Endodermal cell (in vitro differentiated cells): ENCODE results near the gene ANKRD24. TPM values are rescaled to one million over a fixed set of nuclear protein-coding genes. Genes with fewer than 3 reads are reported as not detected.
A peak's percentile ranks its signal among the peaks of the same experiment; 100 is the strongest.

Experiments
- DNase-seq: peaks from one replicate; pipeline ENCODE4 v3.0.0-alpha.2; 2017
- H3K27ac ChIP-seq: 2 replicates; pipeline ENCODE4 v1.5.1; 2013; ENCODE audit warnings: mild to moderate bottlenecking, low read depth, low read length, moderate library complexity
- H3K27me3 ChIP-seq: 2 replicates; pipeline ENCODE4 v1.6.1; 2013; ENCODE audit warnings: mild to moderate bottlenecking, low read length, moderate library complexity; ENCODE audit not compliant: insufficient read depth, control insufficient read depth, poor library complexity, severe bottlenecking
- H3K36me3 ChIP-seq: 2 replicates; pipeline ENCODE4 v1.7.0; 2013; ENCODE audit warnings: mild to moderate bottlenecking, low read length, moderate library complexity; ENCODE audit not compliant: control insufficient read depth, insufficient read depth
- H3K4me1 ChIP-seq: one replicate; pipeline ENCODE4 v1.7.0; 2013; ENCODE audit warnings: low read length; ENCODE audit not compliant: control insufficient read depth, insufficient read depth
- H3K4me3 ChIP-seq: 2 replicates; pipeline ENCODE4 v1.5.1; 2013; ENCODE audit warnings: mild to moderate bottlenecking, low read length, moderate library complexity
- H3K9ac ChIP-seq: 2 replicates; pipeline ENCODE4 v1.6.1; 2013; ENCODE audit warnings: mild to moderate bottlenecking, low read length, moderate library complexity; ENCODE audit not compliant: poor library complexity, severe bottlenecking; ENCODE audit errors: extremely low read depth
- H3K9me3 ChIP-seq: 2 replicates; pipeline ENCODE4 v1.6.1; 2013; ENCODE audit warnings: mild to moderate bottlenecking, low read length, moderate library complexity; ENCODE audit not compliant: control insufficient read depth
- H3K27ac Mint-ChIP-seq: 2 replicates; pipeline ENCODE4 v1.8.0; 2020; ENCODE audit warnings: mixed read lengths
- H3K27me3 Mint-ChIP-seq: 2 replicates; pipeline ENCODE4 v1.8.0; 2021; ENCODE audit warnings: mild to moderate bottlenecking, mixed read lengths; ENCODE audit not compliant: insufficient read depth
- H3K36me3 Mint-ChIP-seq: 2 replicates; pipeline ENCODE4 v1.8.0; 2020; ENCODE audit warnings: low read depth, mixed read lengths
- H3K4me1 Mint-ChIP-seq: 2 replicates; pipeline ENCODE4 v1.8.0; 2020; ENCODE audit warnings: mixed read lengths
- H3K4me3 Mint-ChIP-seq: 2 replicates; pipeline ENCODE4 v1.8.0; 2020; ENCODE audit warnings: mild to moderate bottlenecking, moderate library complexity, mixed read lengths
- H3K9me3 Mint-ChIP-seq: 2 replicates; pipeline ENCODE4 v1.8.0; 2020; ENCODE audit warnings: mild to moderate bottlenecking, mixed read lengths
- WGBS, 2 experiments: methylation state at CpG; one replicate each; pipeline versions ENCODE4 v1.1.5 to v1.1.7; 2013; ENCODE audit warnings: missing lambda C conversion rate in 2 of 2, mixed read lengths in 1 of 2; ENCODE audit not compliant: insufficient coverage in 1 of 2, insufficient read length in 1 of 2; 5-methylcytosine and 5-hydroxymethylcytosine counted together
- total RNA-seq, 2 donors: library from RNA; stranded (reverse); fragmentation: NEBNext Ultra II Directional in 1 of 2; extraction: Animal tissue kit (Norgen Biotek cat#: 25700) in 1 of 2; gene quantifications; 2 replicates in 1 of 2; 3 replicates in 1 of 2; pipeline ENCODE4 v1.2.1, GENCODE V29; 2021
- TF ChIP-seq, protein P1 (sequence below): fragments of 200-600 bp; sonication (generic); conservative IDR thresholded peaks from 2 replicates; pipeline ENCODE4 v1.5.0; 2021; ENCODE audit warnings: antibody characterized with exemption, mild to moderate bottlenecking

ANKRD24 gene
- total RNA-seq, 2 donors from 2014 or later: 0.77 to 2.0 TPM

DNA sequence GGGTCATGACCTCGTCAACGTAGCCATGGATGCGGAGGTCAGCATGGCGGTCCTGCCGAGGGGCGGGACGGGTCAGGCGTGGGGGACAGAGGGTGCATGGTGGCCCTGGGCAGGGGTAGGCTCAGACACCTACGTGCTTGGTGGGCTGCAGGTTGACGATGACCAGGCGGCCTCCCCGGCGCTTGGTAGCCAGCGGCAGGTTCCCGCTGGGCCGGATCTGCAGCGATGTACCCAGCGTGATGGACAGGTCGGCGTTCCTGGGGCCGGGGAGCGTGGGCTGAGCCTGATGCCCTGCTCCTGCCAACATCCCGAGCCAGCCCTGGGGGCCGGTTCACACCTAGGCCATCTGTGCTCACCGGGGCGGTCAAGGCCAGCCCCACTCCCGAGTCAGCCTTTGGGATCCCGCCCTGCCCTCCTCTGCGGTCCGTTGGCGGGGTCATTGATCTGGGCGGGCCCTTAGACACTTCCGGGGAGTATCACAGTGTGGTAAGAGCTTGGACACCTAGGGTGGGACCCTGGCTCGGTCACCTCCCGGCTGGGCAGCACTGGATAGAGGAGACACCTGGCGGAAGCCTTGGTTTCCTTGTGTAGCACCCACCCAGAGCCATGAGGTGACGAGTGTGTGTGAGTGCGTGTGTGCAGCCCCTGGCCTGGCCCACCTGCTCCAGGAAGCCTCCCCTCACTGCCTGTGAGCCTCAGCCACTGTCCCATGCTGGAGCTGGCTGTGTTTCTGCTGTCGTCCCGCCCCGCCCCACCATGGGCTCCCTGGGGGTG is 7.4 kb upstream of the ANKRD24 start:
- H3K4me3 Mint-ChIP-seq: no peak overlapping the region
- DNase-seq: no peak
- H3K27ac ChIP-seq: no peak overlapping the region
- TF ChIP-seq, protein P1, sequence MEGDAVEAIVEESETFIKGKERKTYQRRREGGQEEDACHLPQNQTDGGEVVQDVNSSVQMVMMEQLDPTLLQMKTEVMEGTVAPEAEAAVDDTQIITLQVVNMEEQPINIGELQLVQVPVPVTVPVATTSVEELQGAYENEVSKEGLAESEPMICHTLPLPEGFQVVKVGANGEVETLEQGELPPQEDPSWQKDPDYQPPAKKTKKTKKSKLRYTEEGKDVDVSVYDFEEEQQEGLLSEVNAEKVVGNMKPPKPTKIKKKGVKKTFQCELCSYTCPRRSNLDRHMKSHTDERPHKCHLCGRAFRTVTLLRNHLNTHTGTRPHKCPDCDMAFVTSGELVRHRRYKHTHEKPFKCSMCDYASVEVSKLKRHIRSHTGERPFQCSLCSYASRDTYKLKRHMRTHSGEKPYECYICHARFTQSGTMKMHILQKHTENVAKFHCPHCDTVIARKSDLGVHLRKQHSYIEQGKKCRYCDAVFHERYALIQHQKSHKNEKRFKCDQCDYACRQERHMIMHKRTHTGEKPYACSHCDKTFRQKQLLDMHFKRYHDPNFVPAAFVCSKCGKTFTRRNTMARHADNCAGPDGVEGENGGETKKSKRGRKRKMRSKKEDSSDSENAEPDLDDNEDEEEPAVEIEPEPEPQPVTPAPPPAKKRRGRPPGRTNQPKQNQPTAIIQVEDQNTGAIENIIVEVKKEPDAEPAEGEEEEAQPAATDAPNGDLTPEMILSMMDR: no peak
- no peaks in the 10 kb centered on the region for H3K4me1 Mint-ChIP-seq
- H3K27me3 Mint-ChIP-seq: peaks cover 17% of the 10 kb centered on the region
- 95 to 96% methylated on average over 29 to 41 of the region's 41 CpGs for WGBS, 2 experiments
- H3K36me3 Mint-ChIP-seq: peaks cover 17% of the 10 kb centered on the region
- no peak overlapping the region for H3K27ac Mint-ChIP-seq
- H3K4me3 ChIP-seq: no peak overlapping the region
- no peaks in the 10 kb centered on the region for H3K4me1 ChIP-seq
- H3K27me3 ChIP-seq: peaks cover 25% of the 10 kb centered on the region
- no peak overlapping the region for H3K9ac ChIP-seq
- H3K36me3 ChIP-seq: peaks cover 10% of the 10 kb centered on the region
- no peaks in the 10 kb centered on the region for H3K9me3 Mint-ChIP-seq
- H3K9me3 ChIP-seq: no peaks in the 10 kb centered on the region

DNA sequence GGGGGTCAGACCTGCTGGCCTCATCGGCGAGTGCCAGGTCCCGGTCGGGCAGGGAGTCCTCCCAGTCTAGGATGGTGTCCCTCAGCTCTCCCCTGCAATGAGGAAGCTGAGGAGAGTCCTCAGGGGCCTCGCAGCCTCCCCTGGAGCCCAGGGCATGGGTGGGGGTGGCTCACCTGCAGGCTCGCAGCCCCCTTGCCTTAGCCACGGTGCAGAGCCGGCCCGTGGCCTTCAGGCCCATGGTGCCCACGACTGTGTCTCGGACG is 6.9 kb upstream of the ANKRD24 start:
- H3K27ac Mint-ChIP-seq: no peak overlapping the region
- peaks cover 17% of the 10 kb centered on the region for H3K27me3 Mint-ChIP-seq
- H3K4me3 ChIP-seq: no peak overlapping the region
- peaks cover 25% of the 10 kb centered on the region for H3K27me3 ChIP-seq
- H3K4me1 Mint-ChIP-seq: no peaks in the 10 kb centered on the region
- no peaks in the 10 kb centered on the region for H3K9me3 ChIP-seq
- H3K9ac ChIP-seq: no peak overlapping the region
- no peak overlapping the region for H3K27ac ChIP-seq
- H3K36me3 Mint-ChIP-seq: peaks cover 20% of the 10 kb centered on the region
- TF ChIP-seq, protein P1: no peak
- peaks cover 10% of the 10 kb centered on the region for H3K36me3 ChIP-seq
- no peaks in the 10 kb centered on the region for H3K9me3 Mint-ChIP-seq
- WGBS, 2 experiments: 90% methylated on average over 12 of the region's 12 CpGs; no CpG with 5 or more reads in 1 of the 2 experiments
- no peaks in the 10 kb centered on the region for H3K4me1 ChIP-seq
- DNase-seq: peak; percentile 32
- H3K4me3 Mint-ChIP-seq: no peak overlapping the region

DNA sequence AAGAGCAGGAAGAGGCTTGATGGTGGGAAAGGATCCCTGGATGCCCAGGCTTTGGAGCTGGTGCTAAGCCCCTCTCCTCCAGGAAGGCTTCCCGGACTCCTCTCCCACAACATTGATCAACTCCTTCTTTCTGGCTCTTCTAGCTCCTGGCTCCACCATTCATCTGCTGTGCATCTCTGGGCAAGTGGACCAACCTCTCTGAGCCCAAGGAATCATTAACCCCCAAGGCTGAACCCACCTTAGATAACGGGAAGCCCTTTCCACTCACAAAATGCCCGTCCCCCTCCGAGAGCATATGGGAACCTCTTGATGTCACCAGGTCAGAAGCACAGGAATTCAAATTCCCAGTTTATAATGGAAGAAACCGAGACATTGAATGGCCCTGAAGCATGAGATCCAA is 5.3 kb upstream of the ANKRD24 start:
- no peak overlapping the region for H3K27ac Mint-ChIP-seq
- no peaks in the 10 kb centered on the region for H3K4me1 Mint-ChIP-seq

More for the DNA sequence above, 5.3 kb upstream of the ANKRD24 start:
- 78 to 93% methylated on average over 3 to 5 of the region's 5 CpGs for WGBS, 2 experiments
- Histone ChIP-seq H3K4me1 (no peaks in the 10 kb centered on the region), H3K36me3 (peaks cover 10% of the 10 kb centered on the region), H3K27me3 (peaks cover 14% of the 10 kb centered on the region), H3K9ac (no peak overlapping the region), H3K27ac (no peak overlapping the region), H3K9me3 (no peaks in the 10 kb centered on the region), H3K4me3 (no peak overlapping the region)
- Mint-ChIP-seq H3K4me3 (no peak overlapping the region), H3K9me3 (no peaks in the 10 kb centered on the region), H3K27me3 (peaks cover 8% of the 10 kb centered on the region), H3K36me3 (peaks cover 20% of the 10 kb centered on the region)
- no peak for DNase-seq
- TF ChIP-seq, protein P1: no peak
